Measurements from ENCODE around the gene MPZL1.

MPZL1 gene

DNA sequence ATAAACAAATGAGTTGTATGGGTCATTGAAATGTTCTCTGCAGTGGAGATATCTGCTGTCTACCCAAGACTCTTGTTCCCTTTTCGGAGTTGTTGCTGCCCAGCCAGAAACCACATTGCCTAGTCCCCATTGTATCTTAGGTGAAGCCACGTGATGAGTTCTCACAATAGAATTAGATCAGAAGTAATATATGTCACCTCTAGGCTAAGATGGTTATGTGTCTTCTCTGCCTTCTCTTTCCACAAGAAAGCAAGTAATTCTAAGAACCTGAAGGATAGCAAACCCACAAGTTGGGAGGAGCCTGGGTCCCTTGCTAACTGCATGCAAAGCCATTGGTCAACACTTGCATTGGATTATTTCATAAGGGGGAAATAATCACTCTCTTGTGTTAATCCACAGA is 115.5 kb downstream of the MPZL1 start:
- TF ChIP-seq, protein P1, sequence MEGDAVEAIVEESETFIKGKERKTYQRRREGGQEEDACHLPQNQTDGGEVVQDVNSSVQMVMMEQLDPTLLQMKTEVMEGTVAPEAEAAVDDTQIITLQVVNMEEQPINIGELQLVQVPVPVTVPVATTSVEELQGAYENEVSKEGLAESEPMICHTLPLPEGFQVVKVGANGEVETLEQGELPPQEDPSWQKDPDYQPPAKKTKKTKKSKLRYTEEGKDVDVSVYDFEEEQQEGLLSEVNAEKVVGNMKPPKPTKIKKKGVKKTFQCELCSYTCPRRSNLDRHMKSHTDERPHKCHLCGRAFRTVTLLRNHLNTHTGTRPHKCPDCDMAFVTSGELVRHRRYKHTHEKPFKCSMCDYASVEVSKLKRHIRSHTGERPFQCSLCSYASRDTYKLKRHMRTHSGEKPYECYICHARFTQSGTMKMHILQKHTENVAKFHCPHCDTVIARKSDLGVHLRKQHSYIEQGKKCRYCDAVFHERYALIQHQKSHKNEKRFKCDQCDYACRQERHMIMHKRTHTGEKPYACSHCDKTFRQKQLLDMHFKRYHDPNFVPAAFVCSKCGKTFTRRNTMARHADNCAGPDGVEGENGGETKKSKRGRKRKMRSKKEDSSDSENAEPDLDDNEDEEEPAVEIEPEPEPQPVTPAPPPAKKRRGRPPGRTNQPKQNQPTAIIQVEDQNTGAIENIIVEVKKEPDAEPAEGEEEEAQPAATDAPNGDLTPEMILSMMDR (IDR thresholded peaks at IDR 0.05; ENCODE audit: control extremely low read depth, extremely low read depth, low read depth, missing control alignments): no peak
- ChIA-PET CTCF (no interaction called here), POLR2A (no interaction called here)
- no peak for DNase-seq (ENCODE audit: extremely low spot score)

DNA sequence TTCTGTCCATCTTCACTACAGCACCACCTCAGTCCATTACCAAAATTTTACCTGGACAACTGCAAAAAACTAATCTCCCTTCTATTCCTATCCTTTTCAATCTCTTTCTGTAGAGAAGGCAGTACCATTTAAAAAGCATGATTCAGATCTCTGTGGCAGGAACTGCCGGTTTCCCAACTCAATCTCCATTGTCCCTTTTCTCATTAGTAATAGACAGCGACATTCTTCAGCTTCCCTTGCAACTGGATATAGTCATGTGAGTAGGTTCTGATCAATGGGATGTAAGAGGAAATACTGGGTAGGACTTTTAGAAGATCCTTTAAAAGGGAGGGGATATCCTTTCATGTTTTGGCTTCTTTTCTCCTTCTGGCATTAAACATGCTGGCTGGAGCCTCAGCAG is 117.2 kb downstream of the MPZL1 start:
- CTCF ChIA-PET: no interaction called here
- TF ChIP-seq, protein P1 (IDR thresholded peaks at IDR 0.05; ENCODE audit: control extremely low read depth, extremely low read depth, low read depth, missing control alignments): no peak
- POLR2A ChIA-PET: no interaction called here
- no peak for DNase-seq (ENCODE audit: extremely low spot score)
